Retina (tissue), 1 donor: ENCODE data around the gene SBNO1.
"Not testable (repeated sequence)": the region's sequence is repeated elsewhere in the genome, so short reads cannot be mapped to it uniquely, and the experiment has no call there.

ENCODE experiments used
- DNase-seq: peaks from one replicate; pipeline ENCODE4 v3.0.0-alpha.2; 2016

Gene SBNO1

GRCh38 chr12:123364532-123365024 is at the start of gene SBNO1:
TSS of gene SBNO1 (minus strand) at chr12:123364847. CDS start at chr12:123350441, 14,406 bp downstream.
- no peak for DNase-seq

- no peak for DNase-seq
Observed at GRCh38 chr12:123410041-123410412, 45.4 kb upstream of the SBNO1 start.

DNA sequence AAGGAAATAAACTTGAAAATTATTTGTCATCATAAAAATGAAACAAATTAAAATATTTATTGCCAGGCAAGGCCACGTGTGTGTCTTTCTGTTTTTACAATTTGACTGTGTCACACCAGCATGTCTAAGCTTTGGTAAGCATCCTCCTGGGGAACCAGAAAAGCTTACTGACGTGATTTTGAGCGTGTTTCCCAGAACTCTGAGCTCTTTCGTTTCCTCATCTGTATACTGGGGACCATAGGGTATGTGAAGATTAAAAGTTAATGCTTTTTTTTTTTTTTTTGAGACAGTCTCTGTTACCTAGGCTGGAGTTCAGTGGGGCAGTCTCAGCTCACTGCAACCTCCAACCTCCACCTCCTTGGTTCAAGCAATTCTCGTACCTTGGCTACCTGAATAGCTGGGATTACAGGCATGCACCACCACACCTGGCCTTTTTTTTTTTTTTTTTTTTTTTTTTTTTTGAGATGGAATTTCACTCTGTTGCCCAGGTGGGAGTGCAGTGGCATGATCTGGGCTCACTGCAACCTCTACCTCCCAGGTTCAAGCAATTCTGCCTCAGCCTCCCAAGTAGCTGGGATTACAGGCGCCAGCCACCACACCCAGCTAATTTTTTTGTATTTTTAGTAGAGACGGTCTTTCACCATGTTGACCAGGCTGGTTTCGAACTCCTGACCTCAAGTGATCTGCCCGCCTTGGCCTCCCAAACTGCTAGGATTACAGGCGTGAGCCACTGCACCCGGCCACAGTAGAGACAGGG is 44.8 kb upstream of the SBNO1 start:
- DNase-seq, result not testable (repeated sequence)

- DNase-seq, result not testable (repeated sequence)
Observed at GRCh38 chr12:123408619-123409018, 44.0 kb upstream of the SBNO1 start.

- not testable (repeated sequence) for DNase-seq
Observed at GRCh38 chr12:123407934-123408333, 43.3 kb upstream of the SBNO1 start.

GRCh38 chr12:123407269-123407668 is 42.6 kb upstream of the SBNO1 start:
- DNase-seq, result not testable (repeated sequence)

GRCh38 chr12:123404581-123404980 is 39.9 kb upstream of the SBNO1 start:
- no peak for DNase-seq

- no peak for DNase-seq
Observed at GRCh38 chr12:123401753-123402683, 37.4 kb upstream of the SBNO1 start.

- no peak for DNase-seq
Observed at GRCh38 chr12:123399255-123399617, 34.6 kb upstream of the SBNO1 start.

GRCh38 chr12:123398550-123399254 is 34.1 kb upstream of the SBNO1 start:
- no peak for DNase-seq

GRCh38 chr12:123398177-123398549 is 33.5 kb upstream of the SBNO1 start:
- DNase-seq, result no peak

GRCh38 chr12:123397400-123397799 is 32.8 kb upstream of the SBNO1 start:
- DNase-seq, result no peak

- DNase-seq, result no peak
Observed at GRCh38 chr12:123396954-123397353, 32.3 kb upstream of the SBNO1 start.

- no peak for DNase-seq
Observed at GRCh38 chr12:123396543-123396942, 31.9 kb upstream of the SBNO1 start.

- no peak for DNase-seq
Observed at GRCh38 chr12:123395236-123395635, 30.6 kb upstream of the SBNO1 start.

DNA sequence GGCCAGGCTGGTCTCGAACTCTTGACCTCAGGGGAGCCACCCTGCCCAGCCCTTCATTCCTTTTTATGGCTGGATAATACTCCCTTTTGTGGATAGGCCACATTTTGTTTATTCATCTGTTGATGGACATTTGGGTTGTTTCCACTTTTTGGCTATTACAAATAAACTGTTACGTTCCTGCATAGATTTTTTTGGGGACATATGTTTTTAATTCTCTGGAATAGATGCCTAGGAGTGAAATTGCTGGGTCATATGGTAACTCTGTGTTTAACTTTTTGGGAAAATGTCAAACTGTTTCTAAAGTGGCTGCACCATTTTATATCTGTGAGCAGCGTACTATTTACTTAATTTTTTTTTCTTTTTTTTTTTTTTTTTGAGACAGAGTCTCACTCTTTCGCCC is 29.1 kb upstream of the SBNO1 start:
- no peak for DNase-seq

DNA sequence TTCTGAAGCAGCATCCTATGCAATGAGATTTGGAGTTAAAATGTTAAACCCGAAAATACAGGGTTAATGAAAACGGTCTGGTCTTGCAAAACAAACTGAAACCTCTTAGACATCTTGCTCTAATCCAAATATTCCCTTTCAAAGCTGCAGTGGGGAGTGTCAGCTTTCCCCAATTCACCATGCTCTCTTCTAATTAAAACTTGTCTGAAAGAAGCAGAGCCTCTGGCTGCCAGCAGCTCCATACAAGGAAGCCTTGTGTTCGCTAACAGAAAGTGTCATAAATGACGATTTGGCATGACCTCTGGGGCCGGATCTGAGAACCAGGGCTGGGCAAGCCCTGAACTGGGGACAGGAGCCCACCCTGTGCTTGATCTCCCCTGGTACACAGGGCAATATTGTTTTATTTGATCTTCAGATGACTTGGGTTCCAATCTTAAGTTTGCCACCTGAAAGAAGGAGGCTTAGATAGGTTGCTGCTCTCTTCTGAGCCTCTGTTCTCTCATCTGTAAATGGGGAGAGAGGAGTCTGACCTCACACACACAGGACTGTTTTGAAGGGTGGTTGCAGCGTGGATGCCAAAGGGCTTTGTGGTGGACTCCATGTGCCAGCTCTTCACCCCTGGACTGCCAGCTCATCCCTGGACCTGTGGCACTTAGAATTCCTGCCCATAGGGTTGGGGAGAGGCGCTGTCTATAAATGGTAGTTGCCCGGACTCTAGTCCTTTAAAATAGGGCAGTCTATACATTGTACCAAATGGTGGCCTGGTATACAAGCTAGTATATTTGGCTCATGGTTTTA is 27.1 kb upstream of the SBNO1 start:
- no peak for DNase-seq

- no peak for DNase-seq
Observed at GRCh38 chr12:123390498-123391426, 26.1 kb upstream of the SBNO1 start.

GRCh38 chr12:123389560-123390351 is 25.1 kb upstream of the SBNO1 start:
- DNase-seq, result peak; percentile 58

- DNase-seq, result no peak
Observed at GRCh38 chr12:123388951-123389559, 24.4 kb upstream of the SBNO1 start.
